ENCODE measurements around the gene NEBL.

The NEBL gene

DNA sequence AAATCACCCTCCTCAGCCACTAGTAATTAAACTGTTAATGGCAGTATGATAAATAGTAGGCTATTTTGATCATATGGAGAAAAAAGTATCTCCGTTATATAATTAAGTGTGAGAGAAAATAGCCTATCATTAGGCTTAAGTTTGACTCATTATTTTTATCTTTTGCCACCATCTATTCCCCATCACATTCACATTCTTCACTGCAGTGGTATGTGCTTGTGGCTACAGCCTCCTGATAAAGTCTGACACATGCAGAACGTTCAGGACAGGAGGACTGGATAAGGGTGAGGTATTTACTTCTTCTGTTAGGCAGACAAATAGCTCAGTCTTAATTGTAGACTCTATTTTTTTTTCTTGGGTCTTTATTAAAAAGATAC is 5.8 kb downstream of the NEBL start:
- DNase-seq (ENCODE audit: low read depth in 2 of 2) = peak; percentile 73 to 82
- H3K4me3 ChIP-seq (replicated peaks in 1 of 2; ENCODE audit: low read depth in 2 of 2, low read length in 2 of 2) = no peak overlapping the region
- TF ChIP-seq, protein P1, sequence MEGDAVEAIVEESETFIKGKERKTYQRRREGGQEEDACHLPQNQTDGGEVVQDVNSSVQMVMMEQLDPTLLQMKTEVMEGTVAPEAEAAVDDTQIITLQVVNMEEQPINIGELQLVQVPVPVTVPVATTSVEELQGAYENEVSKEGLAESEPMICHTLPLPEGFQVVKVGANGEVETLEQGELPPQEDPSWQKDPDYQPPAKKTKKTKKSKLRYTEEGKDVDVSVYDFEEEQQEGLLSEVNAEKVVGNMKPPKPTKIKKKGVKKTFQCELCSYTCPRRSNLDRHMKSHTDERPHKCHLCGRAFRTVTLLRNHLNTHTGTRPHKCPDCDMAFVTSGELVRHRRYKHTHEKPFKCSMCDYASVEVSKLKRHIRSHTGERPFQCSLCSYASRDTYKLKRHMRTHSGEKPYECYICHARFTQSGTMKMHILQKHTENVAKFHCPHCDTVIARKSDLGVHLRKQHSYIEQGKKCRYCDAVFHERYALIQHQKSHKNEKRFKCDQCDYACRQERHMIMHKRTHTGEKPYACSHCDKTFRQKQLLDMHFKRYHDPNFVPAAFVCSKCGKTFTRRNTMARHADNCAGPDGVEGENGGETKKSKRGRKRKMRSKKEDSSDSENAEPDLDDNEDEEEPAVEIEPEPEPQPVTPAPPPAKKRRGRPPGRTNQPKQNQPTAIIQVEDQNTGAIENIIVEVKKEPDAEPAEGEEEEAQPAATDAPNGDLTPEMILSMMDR (IDR thresholded peaks at IDR 0.05; ENCODE audit: low read depth, low read length) = no peak

DNA sequence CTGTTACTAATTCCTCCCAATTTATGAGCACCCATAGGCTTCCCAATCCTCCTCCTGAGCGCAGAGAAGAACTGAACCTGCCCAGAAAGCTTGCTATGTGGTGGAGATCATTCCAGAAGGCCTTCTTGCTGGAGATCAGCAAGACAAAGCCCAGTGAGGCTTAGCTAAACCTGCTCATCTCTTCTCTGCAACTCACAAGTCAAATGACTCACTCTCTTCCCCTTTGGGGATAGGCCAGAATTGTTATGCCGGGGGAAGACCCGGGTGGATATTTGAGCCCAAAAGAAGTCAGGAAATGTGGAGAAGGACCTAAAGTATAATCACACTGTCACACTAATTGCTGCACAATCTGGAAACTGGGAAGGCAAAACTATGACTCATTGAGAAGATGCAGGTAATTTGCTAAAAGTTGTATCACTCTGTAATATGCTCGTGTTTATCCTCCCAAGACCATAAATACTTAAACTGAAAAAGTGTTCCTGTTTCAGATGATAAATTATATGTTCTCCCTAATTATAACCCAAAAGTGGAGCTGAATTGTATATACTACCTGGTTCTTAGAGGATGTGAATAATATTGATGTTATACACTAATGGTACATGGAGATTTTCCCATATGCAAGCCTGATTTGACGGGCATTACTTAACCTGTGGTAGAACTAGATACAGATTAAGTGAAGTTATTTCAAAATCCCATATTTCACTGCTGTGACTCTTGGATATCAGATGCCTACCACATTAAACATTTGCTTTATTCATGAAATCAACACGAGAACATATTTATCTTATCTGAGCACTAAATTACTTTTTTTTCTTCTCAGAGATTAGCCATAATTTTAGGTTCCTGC is 6.4 kb downstream of the NEBL start:
- TF ChIP-seq, protein P1 (IDR thresholded peaks at IDR 0.05; ENCODE audit: low read depth, low read length) = no peak
- H3K4me3 ChIP-seq (replicated peaks in 1 of 2; ENCODE audit: low read depth in 2 of 2, low read length in 2 of 2) = no peak overlapping the region
- DNase-seq (ENCODE audit: low read depth in 2 of 2) = peak; percentile 63 to 69

DNA sequence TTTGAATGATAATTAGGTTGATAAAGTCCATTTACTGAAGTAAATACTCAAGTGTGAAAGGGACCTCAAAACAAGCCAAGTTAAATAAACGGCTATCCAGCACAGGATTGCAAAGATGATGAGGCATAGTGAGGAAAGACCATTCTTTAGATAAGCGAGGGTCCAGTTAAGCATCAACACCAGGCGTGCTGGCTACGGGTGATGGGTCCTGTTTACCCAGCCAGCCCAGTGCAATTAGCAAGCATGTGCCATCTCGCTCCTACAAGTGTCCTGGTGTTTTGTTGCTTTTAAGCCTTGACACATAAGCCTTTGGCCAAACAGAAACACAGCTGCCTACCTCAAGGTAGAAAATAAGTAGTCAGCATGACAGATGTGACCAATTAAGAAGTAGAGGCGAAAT is 7.1 kb downstream of the NEBL start:
- peak; percentile 5 to 41 for DNase-seq (ENCODE audit: low read depth in 2 of 2)
- TF ChIP-seq, protein P1 (IDR thresholded peaks at IDR 0.05; ENCODE audit: low read depth, low read length) = no peak
- H3K4me3 ChIP-seq (replicated peaks in 1 of 2; ENCODE audit: low read depth in 2 of 2, low read length in 2 of 2) = no peak overlapping the region

DNA sequence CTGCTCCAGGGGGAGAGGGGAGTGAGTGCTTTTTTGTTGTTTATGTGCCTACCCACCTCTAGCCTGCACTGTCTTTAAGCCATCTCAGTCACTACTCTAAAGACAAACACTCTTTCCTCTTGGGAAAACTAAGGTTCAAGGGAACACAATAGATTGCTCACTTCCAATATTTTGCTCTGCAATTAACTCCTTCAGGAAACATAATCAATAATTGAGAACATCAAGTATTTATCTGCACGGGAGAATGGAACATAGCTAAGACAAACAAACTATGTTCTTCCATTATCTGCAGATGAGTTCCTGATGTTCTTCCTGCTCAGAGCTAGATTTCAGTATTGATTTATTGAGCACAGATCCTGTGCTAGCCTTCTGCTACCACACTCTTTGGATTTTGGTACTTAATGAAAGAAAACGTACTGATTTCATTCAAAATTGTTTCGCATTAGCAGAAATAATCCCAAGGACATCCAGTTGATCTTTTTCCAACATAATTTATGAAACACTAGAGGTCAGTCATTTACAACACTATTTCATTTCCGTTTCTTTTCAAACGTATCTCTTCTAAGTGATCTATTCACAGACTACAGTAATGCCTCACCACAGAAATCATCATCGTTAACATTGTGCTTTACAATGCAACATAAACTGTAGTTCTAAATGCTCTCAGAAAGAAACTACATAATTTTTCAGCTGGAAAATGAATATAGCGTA is 8.3 kb downstream of the NEBL start:
- no peak overlapping the region for H3K4me3 ChIP-seq (replicated peaks in 1 of 2; ENCODE audit: low read depth in 2 of 2, low read length in 2 of 2)
- TF ChIP-seq, protein P1 (IDR thresholded peaks at IDR 0.05; ENCODE audit: low read depth, low read length) = peak; percentile 14
- DNase-seq (ENCODE audit: low read depth in 2 of 2) = peak; percentile 51 to 57

DNA sequence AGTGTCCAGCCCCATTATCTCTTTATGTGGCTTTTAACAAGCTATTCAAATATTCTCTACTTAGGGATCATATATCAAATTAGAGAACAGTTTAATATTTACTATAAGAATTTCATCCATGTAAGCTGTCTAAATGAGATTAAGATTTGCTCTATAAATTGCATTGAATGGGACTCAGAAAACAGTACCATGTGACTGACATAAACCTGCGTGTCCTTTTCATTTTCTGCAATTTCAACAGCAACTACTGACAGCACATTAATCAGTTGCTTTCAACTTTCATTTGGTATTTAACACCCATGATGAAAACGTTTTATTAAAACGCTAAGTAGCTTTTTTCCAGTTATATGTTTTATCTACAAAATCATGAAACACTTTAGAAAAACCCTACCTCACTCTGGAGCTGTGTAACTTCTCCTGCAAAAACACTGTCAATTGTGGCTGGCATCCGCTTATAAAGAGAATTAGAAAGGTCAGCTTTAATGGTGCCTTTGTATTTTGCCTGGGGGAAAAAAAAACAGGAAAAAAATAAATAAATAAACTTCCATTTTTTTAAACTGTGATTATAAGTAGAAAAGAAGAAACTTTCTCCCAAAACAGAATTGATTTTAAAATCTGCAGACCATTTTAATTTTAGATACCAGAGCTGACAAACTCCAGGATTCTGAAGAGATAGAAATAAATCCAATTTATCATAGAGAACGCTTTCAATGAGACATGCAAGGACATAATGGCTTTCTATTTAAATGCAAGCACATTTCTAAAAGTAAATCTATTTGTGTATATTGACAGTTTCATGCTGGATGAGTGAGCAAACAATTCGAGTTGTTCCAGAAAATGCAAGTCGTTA is 9.2 kb downstream of the NEBL start:
- no peak for DNase-seq (ENCODE audit: low read depth in 2 of 2)
- H3K4me3 ChIP-seq (replicated peaks in 1 of 2; ENCODE audit: low read depth in 2 of 2, low read length in 2 of 2) = no peak overlapping the region
- TF ChIP-seq, protein P1 (IDR thresholded peaks at IDR 0.05; ENCODE audit: low read depth, low read length) = no peak

DNA sequence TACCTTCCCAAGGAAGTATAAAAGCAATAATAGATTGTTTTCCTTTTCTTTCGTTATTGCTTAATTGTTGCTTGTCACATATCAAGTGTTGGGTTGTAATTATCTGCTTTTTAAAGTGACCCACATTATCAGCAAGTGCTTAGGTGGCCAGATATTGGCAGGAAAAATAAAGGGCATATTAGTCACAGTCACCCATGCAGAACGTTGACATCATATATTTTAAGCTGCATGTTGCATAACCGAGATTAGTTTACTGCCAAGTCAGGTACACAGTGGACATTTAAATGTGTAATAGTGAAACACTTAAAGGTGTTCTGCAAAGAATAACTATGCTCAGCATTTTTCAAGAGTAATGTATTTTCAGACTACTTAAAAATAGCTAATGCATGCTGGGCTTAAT is 11.4 kb downstream of the NEBL start:
- H3K4me3 ChIP-seq (replicated peaks in 1 of 2; ENCODE audit: low read depth in 2 of 2, low read length in 2 of 2) = no peak overlapping the region
- TF ChIP-seq, protein P1 (IDR thresholded peaks at IDR 0.05; ENCODE audit: low read depth, low read length) = no peak
- peak; percentile 13 to 30 for DNase-seq (ENCODE audit: low read depth in 2 of 2)
